GM15510 (cell line): ENCODE results near the gene SPDYC.

Experiments used
- POLR2A ChIP-seq: IDR thresholded peaks from 3 replicates; pipeline ENCODE4 v1.6.1; 2011; ENCODE audit warnings: borderline replicate concordance; ENCODE audit not compliant: insufficient read length; ENCODE audit errors: extremely low read depth

SPDYC gene

GRCh38 chr11:65216830-65217229, 46.8 kb downstream of the SPDYC start:
- no peak for TF ChIP-seq POLR2A

GRCh38 chr11:65217441-65218423, 47.7 kb downstream of the SPDYC start:
- no peak for TF ChIP-seq POLR2A

- no peak for TF ChIP-seq POLR2A
These were observed 48.4 kb downstream of the SPDYC start for GRCh38 chr11:65218446-65218845.

GRCh38 chr11:65219930-65220213, 49.8 kb downstream of the SPDYC start:
- TF ChIP-seq POLR2A, result no peak

- no peak for TF ChIP-seq POLR2A
These were observed 51.0 kb downstream of the SPDYC start for GRCh38 chr11:65221026-65221425.
